HG02763 (cell line): ENCODE results near the gene HBG2.

ENCODE experiments used
- ATAC-seq: cut with Tn5 transposase; IDR thresholded peaks from one replicate; pipeline ENCODE4 v1.9.1; 2021; ENCODE audit warnings: mild to moderate bottlenecking, moderate library complexity; ENCODE audit not compliant: unreplicated experiment

HBG2 gene

DNA sequence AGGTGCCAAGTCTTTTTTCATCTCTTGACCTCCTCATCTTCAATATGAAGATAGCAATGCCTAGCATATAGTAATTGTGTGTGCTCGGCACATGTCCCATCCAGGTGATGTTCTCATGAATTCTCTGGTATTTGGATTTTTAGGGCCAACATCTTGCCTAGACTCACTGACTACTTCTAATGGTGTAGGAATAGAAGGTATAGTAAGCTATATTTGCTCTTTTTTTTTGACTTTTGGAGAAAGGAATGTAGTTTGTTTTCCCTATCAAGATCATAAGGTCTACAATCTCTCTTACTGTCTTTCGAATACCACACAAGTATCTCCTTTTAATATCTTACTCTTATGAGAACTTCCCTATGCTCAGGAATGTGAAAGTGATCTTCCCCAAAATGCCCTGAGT is 23.5 kb downstream of the HBG2 start:
- ATAC-seq: no peak

DNA sequence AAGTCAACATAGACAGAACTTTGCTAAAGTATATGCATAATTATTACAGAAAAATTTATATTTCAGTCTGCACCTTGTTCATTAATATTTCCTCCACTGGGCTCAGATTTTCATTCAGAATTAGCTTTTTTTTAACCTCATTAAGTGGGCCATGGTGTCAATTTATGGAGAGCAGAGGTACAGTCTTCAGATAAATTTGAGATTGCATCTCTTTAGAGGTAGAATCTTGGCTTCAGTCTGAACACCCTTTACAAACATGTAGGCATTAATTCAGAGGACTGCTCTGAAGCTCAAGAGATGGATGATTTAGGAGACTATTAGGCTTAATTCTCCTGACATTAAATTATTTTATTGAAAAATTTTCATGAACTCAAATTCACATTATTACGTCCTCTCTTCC is 24.3 kb downstream of the HBG2 start:
- ATAC-seq: no peak

DNA sequence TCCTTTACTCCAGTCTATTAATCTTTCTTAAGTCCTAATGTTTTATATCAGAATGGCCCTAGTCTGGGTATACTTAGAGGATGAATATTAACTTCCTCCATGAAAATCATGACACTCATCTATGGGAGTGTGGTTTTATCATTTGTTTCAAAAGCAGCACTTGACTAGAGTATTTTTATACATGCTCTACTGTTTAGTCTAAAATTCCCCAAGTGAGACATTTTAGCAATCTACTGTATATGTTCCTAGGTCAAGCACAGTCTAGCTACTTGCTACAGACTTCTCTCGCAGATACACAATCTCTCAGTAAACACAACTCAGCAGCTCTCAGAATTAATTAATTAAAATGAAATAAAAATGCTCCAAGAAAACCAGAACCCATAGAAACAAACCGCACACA is 24.8 kb downstream of the HBG2 start:
- no peak for ATAC-seq

DNA sequence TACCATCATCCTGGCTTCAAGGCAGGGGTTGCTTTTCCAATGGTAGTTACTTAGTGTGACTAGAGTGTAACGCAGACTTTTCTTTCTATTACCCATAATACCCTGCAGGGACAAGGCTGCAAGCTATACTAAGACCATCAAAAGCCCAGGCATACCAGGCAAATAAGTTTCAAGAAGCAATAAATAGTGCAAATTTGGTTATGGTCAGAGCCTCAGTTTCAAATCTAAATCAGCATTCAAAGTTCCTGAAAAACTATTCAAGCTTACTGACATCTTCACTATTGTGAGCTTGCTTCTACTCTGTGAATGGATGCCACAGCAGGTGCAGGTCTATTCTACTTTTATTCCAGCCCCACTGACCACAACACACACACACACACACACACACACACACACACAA is 25.2 kb downstream of the HBG2 start:
- no peak for ATAC-seq

DNA sequence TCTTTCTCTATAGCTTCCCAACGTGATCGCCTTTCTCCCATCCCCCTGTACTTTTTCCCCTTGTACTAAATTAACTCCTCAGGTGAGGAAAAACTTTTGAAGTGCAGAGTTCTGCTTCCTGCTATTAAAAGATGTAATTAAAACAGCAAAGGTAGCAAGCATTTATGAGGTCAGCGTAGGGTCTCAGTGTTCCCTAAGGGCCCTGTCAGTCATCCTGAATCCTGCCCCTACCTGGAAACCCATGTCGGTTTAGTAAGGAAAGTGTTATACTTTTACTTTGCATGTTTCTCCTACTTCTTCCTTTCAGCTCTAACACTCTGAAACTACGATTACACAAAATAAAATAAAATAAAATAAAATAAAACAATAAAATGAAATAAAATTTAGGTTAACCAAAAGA is 26.5 kb downstream of the HBG2 start:
- ATAC-seq: no peak

DNA sequence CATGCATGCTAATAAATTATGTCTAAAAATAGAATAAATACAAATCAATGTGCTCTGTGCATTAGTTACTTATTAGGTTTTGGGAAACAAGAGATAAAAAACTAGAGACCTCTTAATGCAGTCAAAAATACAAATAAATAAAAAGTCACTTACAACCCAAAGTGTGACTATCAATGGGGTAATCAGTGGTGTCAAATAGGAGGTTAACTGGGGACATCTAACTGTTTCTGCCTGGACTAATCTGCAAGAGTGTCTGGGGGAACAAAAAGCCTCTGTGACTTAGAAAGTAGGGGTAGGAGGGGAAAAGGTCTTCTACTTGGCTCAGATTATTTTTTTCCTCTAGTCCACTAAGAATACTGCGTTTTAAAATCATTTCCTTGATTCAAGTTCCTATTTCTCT is 26.9 kb downstream of the HBG2 start:
- no peak for ATAC-seq

DNA sequence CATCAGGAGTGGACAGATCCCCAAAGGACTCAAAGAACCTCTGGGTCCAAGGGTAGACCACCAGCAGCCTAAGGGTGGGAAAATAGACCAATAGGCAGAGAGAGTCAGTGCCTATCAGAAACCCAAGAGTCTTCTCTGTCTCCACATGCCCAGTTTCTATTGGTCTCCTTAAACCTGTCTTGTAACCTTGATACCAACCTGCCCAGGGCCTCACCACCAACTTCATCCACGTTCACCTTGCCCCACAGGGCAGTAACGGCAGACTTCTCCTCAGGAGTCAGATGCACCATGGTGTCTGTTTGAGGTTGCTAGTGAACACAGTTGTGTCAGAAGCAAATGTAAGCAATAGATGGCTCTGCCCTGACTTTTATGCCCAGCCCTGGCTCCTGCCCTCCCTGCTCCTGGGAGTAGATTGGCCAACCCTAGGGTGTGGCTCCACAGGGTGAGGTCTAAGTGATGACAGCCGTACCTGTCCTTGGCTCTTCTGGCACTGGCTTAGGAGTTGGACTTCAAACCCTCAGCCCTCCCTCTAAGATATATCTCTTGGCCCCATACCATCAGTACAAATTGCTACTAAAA is 27.8 kb downstream of the HBG2 start, which contains the start of gene HBB:
HBB (minus strand) TSS at position 340 of the 579 bp plus-strand sequence; CDS start at position 290, 50 bp downstream.
- no peak for ATAC-seq

DNA sequence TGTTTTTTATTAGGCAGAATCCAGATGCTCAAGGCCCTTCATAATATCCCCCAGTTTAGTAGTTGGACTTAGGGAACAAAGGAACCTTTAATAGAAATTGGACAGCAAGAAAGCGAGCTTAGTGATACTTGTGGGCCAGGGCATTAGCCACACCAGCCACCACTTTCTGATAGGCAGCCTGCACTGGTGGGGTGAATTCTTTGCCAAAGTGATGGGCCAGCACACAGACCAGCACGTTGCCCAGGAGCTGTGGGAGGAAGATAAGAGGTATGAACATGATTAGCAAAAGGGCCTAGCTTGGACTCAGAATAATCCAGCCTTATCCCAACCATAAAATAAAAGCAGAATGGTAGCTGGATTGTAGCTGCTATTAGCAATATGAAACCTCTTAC is 29.1 kb downstream of the HBG2 start:
- no peak for ATAC-seq

DNA sequence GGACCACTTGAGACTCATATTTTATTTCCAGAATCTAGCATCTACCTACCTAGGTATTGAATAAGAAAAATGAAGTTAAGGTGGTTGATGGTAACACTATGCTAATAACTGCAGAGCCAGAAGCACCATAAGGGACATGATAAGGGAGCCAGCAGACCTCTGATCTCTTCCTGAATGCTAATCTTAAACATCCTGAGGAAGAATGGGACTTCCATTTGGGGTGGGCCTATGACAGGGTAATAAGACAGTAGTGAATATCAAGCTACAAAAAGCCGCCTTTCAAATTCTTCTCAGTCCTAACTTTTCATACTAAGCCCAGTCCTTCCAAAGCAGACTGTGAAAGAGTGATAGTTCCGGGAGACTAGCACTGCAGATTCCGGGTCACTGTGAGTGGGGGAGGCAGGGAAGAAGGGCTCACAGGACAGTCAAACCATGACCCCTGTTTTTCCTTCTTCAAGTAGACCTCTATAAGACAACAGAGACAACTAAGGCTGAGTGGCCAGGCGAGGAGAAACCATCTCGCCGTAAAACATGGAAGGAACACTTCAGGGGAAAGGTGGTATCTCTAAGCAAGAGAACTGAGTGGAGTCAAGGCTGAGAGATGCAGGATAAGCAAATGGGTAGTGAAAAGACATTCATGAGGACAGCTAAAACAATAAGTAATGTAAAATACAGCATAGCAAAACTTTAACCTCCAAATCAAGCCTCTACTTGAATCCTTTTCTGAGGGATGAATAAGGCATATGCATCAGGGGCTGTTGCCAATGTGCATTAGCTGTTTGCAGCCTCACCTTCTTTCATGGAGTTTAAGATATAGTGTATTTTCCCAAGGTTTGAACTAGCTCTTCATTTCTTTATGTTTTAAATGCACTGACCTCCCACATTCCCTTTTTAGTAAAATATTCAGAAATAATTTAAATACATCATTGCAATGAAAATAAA is 29.8 kb downstream of the HBG2 start:
- ATAC-seq: no peak

DNA sequence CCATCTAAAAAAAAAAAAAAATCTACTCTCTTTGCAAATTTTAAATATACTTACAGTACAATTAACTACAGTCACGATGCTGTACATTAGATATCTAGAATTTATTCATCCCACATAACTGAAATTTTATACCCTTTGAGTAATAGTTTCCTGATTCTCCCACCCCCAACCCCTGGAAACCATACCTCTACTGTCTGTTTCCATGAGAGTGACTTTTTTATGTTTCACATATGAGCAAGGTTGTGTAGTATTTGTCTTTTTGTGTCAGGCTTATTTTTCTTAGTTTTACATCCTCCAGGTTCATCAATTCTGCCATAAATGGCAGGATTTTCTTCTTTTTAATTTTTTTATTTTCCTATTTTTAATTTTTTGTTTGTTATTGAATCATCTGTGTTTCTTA is 30.9 kb downstream of the HBG2 start:
- ATAC-seq: no peak

DNA sequence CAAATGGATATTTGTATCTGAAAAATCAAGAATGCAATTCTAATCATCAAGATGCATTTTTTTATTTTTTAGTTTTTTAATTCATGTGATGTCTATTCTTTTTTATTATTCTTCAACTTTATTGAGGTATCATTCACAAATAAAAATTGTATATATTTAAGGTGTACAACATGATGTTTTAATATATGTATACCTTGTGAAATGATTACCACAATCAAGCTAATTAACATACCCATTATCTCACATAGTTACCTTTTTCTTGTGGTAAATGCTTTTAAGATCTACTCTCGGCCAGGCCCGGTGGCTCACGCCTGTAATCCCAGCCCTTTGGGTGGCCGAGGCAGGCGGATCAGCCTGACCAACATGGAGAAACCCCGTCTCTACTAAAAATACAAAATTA is 31.4 kb downstream of the HBG2 start:
- ATAC-seq: no peak

DNA sequence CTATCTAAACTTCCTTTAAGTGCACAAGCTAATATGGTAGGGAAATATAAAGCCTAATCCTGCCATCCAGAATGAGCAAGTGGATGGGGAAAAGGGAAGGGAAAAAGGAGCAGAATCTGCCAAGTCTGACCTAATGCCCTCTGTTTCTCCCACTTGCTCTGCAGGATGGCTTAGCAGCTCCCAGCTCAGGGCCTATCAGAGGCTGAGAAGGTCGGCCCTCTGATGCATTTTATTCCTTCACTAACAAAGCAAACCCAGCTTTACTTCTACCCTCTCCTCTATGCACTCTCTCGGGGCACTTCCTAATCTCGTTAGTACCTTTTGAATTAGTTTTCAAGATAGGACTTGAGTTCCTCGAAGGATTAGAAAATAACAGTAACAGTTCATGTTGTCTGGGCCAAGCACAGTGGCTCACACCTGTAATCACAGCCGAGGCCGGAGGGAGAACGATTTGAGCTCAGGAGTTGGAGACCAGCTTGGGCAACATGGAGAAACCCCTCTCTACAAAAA is 44.1 kb downstream of the HBG2 start:
- no peak for ATAC-seq

DNA sequence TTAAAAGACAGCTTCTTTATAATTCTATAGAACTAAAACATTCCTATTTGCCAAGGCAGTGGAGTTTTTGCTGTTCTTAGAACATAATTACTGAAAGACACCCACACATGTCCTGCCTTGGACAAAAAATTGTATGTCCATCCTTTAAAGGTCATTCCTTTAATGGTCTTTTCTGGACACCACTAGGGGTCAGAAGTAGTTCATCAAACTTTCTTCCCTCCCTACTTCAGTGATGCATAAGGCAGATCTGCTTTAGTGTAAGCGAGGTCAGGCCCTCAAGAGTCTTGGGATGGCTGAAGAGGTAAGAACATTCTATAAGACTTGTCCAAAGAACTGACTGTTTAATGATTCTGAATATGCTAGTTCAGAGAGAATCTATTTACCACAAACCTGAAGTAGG is 49.8 kb downstream of the HBG2 start:
- ATAC-seq: peak; percentile 76

DNA sequence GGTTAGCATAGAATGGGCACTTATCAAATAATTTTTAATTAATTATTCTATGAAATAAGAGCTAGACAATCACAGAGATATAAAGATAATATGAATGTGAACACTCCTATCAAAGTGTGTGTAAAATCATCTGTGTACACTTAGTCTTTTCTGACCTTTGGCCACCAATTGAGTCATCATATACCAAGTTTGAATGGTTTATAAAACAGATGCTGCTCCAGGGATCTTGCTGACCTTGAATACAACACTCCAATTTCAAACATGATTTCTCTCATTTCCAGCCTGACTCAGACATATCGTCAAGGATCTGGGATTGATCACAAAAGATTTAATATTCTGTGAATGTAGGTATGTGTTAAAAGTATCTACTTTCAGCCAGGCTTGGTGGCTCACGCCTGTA is 51.2 kb downstream of the HBG2 start:
- no peak for ATAC-seq
